Measurements from ENCODE around the gene LOXL1.
A peak's percentile ranks its signal among the peaks of the same experiment; 100 is the strongest.

The LOXL1 gene

GRCh38 chr15:73950479-73950830, 24.2 kb downstream of the LOXL1 start:
- Mint-ChIP-seq H3K27ac (ENCODE audit: low read depth) (no peak overlapping the region), H3K4me3 (no peak overlapping the region), H3K27me3 (no peaks in the 10 kb centered on the region), H3K4me1 (peaks cover 9% of the 10 kb centered on the region), H3K36me3 (ENCODE audit: insufficient read depth) (peaks cover 2% of the 10 kb centered on the region), H3K9me3 (no peaks in the 10 kb centered on the region)
- ATAC-seq (replicated peaks; ENCODE audit: extremely low read depth, poor library complexity, severe bottlenecking) (no peak), DNase-seq (ENCODE audit: low spot score in 2 of 2) (no peak)

DNA sequence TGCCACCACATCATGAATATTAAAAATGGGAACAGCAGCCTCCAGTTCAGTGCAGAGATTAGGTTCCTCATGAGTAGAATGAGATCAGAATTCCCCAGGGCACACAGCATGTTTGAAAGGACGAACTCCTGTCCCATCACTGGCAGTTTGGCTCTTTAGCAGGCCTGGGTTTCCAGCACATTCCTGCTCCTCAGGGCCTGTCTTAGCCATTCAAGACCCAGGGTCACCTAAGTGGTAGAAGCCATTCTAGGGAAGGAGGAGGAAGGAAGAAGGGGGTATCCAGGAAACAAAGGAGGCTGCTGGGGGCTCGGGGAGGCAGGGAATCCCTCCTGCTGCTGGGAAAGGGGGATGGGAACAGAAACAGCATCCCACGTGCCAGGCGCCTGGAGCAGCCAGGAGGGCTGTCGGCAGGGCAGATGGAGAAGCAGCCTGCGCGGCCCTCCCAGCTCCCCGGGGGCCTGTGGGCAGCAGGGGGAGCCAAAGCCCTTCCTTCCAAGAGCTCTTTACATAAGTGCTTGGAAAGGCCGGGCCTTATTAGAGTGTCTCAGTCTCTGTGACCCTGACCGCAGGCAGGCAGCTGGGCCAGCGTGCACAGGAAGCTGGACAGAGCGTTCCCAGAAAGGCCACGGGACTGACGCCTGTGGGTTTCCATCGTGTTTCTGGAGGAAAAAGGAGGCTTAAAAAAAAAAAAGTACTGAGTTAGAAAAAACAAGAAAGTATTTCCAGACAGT, 24.7 kb downstream of the LOXL1 start:
- H3K27ac Mint-ChIP-seq (ENCODE audit: low read depth): peak overlapping the region; percentile 52
- H3K27me3 Mint-ChIP-seq: no peaks in the 10 kb centered on the region
- ATAC-seq (replicated peaks; ENCODE audit: extremely low read depth, poor library complexity, severe bottlenecking) (peak; percentile 76), DNase-seq (ENCODE audit: low spot score in 2 of 2) (peak; percentile 47 to 54)
- no peaks in the 10 kb centered on the region for H3K9me3 Mint-ChIP-seq
- peaks cover 9% of the 10 kb centered on the region for H3K4me1 Mint-ChIP-seq
- no peak overlapping the region for H3K4me3 Mint-ChIP-seq
- peaks cover 2% of the 10 kb centered on the region for H3K36me3 Mint-ChIP-seq (ENCODE audit: insufficient read depth)

DNA sequence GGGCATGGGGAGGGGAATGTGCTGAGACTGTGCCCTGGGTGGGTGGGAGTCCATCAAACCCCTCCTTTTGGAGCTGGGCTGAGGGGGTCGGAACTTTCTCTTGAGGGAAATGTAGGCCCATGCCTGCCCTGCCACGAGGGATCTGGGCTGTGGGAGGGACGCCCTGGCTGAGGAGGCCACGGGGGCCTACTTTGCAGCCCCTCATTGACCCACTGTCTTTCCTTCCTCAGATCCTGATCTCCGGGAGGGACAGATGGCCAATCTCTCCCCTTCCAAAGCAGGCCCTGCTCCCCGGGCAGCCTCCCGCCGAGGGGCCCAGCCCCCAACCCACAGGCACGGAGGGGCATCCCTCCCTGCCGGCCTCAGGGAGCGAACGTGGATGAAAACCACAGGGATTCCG, 25.3 kb downstream of the LOXL1 start:
- DNase-seq (ENCODE audit: low spot score in 2 of 2) (no peak), ATAC-seq (replicated peaks; ENCODE audit: extremely low read depth, poor library complexity, severe bottlenecking) (no peak)
- H3K36me3 Mint-ChIP-seq (ENCODE audit: insufficient read depth): peaks cover 2% of the 10 kb centered on the region
- no peaks in the 10 kb centered on the region for H3K9me3 Mint-ChIP-seq
- H3K27me3 Mint-ChIP-seq: no peaks in the 10 kb centered on the region
- no peak overlapping the region for H3K4me3 Mint-ChIP-seq
- H3K4me1 Mint-ChIP-seq: peaks cover 9% of the 10 kb centered on the region
- peak overlapping the region; percentile 52 for H3K27ac Mint-ChIP-seq (ENCODE audit: low read depth)

DNA sequence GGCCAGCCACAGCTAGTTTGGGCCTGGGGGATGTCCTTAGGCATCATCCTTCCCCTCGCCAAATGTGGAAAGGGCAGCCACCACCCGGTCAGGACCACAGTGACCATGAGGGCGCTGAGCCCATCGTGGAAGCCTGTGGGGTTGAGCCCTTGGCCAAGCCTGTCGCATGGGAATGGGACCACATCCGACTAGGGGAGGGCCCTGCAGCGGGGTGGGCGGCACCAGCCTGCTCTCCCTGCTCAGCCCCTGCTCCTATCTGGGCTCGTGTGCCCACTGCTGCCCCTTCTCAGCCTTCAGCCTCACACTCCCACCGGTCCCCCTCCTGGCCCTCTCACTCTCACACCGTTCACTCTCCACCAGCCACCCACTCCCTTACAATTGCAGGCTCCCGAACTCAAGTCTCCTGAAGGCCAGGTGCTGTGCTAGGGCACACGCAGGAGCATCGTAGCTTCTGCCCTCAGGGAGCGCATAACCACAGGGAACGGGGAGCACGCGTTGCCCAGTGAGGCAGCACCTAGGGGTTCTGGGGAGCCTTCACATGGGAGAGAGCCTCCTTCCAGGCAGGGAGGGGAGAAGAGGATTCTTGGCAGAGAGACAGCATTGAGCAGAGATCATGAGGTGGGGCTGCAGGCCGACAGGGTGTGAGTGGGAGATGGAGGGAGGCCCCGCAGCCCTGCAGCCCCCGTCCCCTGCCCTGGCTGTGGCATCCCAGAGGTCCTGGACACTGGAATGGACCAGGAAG, 26.1 kb downstream of the LOXL1 start:
- H3K27me3 Mint-ChIP-seq: no peaks in the 10 kb centered on the region
- H3K4me1 Mint-ChIP-seq: peaks cover 9% of the 10 kb centered on the region
- H3K9me3 Mint-ChIP-seq: no peaks in the 10 kb centered on the region
- H3K4me3 Mint-ChIP-seq: no peak overlapping the region
- peak overlapping the region; percentile 56 for H3K27ac Mint-ChIP-seq (ENCODE audit: low read depth)
- peaks cover 2% of the 10 kb centered on the region for H3K36me3 Mint-ChIP-seq (ENCODE audit: insufficient read depth)
- ATAC-seq (replicated peaks; ENCODE audit: extremely low read depth, poor library complexity, severe bottlenecking) (no peak), DNase-seq (ENCODE audit: low spot score in 2 of 2) (no peak)

- H3K27ac Mint-ChIP-seq (ENCODE audit: low read depth): peak overlapping the region; percentile 56
Measured at GRCh38 chr15:73952913-73953750, 26.9 kb downstream of the LOXL1 start.

GRCh38 chr15:73954188-73955145, 28.2 kb downstream of the LOXL1 start:
- Mint-ChIP-seq H3K36me3 (ENCODE audit: insufficient read depth) (no peaks in the 10 kb centered on the region), H3K4me3 (no peak overlapping the region), H3K4me1 (peaks cover 23% of the 10 kb centered on the region), H3K9me3 (no peaks in the 10 kb centered on the region), H3K27me3 (no peaks in the 10 kb centered on the region), H3K27ac (ENCODE audit: low read depth) (no peak overlapping the region)
- DNase-seq (ENCODE audit: low spot score in 2 of 2): no peak
- no peak for ATAC-seq (replicated peaks; ENCODE audit: extremely low read depth, poor library complexity, severe bottlenecking)

More at GRCh38 chr15:73952913-73953750, 26.9 kb downstream of the LOXL1 start:
- no peaks in the 10 kb centered on the region for H3K9me3 Mint-ChIP-seq
- ATAC-seq (replicated peaks; ENCODE audit: extremely low read depth, poor library complexity, severe bottlenecking): no peak
- H3K36me3 Mint-ChIP-seq (ENCODE audit: insufficient read depth): no peaks in the 10 kb centered on the region
- no peak overlapping the region for H3K4me3 Mint-ChIP-seq
- no peak for DNase-seq (ENCODE audit: low spot score in 2 of 2)
- H3K27me3 Mint-ChIP-seq: no peaks in the 10 kb centered on the region
- peaks cover 13% of the 10 kb centered on the region for H3K4me1 Mint-ChIP-seq

- H3K9me3 Mint-ChIP-seq: no peaks in the 10 kb centered on the region
- DNase-seq (ENCODE audit: low spot score in 2 of 2): no peak
Measured at GRCh38 chr15:73955326-73955725, 29.1 kb downstream of the LOXL1 start.

DNA sequence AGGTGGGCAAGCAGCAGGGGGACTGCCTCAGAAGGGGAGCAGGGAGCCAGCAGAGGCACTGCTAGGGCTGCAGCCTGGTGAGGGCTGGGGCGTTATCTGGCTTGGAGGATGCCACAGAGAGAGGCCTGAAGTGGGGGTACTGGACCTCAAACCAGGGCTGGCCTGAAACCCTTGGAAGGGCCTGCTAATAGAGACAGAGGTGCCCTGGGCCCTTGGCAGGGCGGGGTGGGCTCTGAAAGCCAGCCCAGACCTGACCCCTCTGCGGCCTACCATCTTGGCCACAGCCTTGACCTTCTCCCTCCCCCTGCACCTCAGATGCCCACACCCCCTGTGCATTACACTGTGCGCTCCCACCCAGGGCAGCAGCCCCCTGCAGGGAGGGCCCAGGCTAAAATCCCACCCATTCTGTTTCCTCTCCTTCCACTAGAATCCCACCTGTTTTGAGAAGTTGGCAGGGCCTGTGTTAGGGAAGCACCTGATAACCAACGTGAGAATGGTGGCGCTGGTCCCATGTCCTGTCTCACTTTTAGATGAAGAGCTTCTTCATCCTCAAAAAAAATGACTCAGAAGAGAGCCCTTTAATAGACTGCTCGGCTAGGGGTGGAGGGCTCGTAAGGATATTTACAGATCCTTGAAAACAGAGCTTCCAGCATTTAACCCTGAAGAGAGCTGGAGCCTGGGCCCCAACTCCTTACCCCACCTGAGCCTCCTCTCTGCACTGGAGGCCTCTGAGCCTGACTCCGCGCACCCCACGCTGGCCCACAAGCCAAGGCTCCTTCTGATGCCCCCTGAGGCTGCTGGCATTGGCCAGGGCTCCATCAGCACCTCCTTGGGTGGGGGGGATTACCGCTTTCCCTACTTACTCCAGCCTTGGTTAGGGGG, 29.8 kb downstream of the LOXL1 start:
- Mint-ChIP-seq H3K4me1 (peaks cover 21% of the 10 kb centered on the region), H3K36me3 (ENCODE audit: insufficient read depth) (no peaks in the 10 kb centered on the region), H3K27me3 (no peaks in the 10 kb centered on the region), H3K9me3 (no peaks in the 10 kb centered on the region), H3K27ac (ENCODE audit: low read depth) (no peak overlapping the region), H3K4me3 (no peak overlapping the region)
- DNase-seq (ENCODE audit: low spot score in 2 of 2): no peak
- no peak for ATAC-seq (replicated peaks; ENCODE audit: extremely low read depth, poor library complexity, severe bottlenecking)

More at GRCh38 chr15:73955326-73955725, 29.1 kb downstream of the LOXL1 start:
- Mint-ChIP-seq H3K36me3 (ENCODE audit: insufficient read depth) (no peaks in the 10 kb centered on the region), H3K27ac (ENCODE audit: low read depth) (no peak overlapping the region), H3K4me1 (peaks cover 26% of the 10 kb centered on the region), H3K27me3 (no peaks in the 10 kb centered on the region), H3K4me3 (no peak overlapping the region)
- ATAC-seq (replicated peaks; ENCODE audit: extremely low read depth, poor library complexity, severe bottlenecking): no peak

- no peaks in the 10 kb centered on the region for H3K9me3 Mint-ChIP-seq
- no peaks in the 10 kb centered on the region for H3K36me3 Mint-ChIP-seq (ENCODE audit: insufficient read depth)
- H3K27ac Mint-ChIP-seq (ENCODE audit: low read depth): peak overlapping the region; percentile 32
- H3K27me3 Mint-ChIP-seq: no peaks in the 10 kb centered on the region
- H3K4me1 Mint-ChIP-seq: peaks cover 17% of the 10 kb centered on the region
- no peak for DNase-seq (ENCODE audit: low spot score in 2 of 2)
- ATAC-seq (replicated peaks; ENCODE audit: extremely low read depth, poor library complexity, severe bottlenecking): no peak
- H3K4me3 Mint-ChIP-seq: no peak overlapping the region
Measured at GRCh38 chr15:73956743-73957135, 30.5 kb downstream of the LOXL1 start.

DNA sequence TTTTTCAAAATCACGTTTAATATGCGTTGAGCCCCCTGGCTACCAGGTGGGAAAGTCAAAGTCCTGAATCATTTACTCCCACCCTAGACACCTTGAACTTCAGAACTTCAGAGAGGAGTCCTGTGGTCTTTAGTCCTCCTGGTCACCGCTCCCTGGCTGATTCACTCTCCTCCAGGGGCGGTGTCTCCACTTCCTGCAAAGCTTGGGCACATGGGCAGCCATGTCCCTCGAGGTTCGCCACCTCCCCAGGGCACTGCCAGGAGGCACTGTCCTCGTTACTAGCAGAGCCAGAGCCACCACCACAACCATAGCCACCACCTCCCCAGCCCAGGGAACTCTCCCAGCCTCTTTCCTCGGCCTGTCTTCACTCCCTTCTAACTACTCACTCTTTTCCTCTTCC, 31.0 kb downstream of the LOXL1 start:
- ATAC-seq (replicated peaks; ENCODE audit: extremely low read depth, poor library complexity, severe bottlenecking) (no peak), DNase-seq (ENCODE audit: low spot score in 2 of 2) (no peak)
- no peak overlapping the region for H3K4me3 Mint-ChIP-seq
- peaks cover 17% of the 10 kb centered on the region for H3K4me1 Mint-ChIP-seq
- H3K27ac Mint-ChIP-seq (ENCODE audit: low read depth): peak overlapping the region; percentile 32
- H3K27me3 Mint-ChIP-seq: no peaks in the 10 kb centered on the region
- no peaks in the 10 kb centered on the region for H3K9me3 Mint-ChIP-seq
- no peaks in the 10 kb centered on the region for H3K36me3 Mint-ChIP-seq (ENCODE audit: insufficient read depth)

DNA sequence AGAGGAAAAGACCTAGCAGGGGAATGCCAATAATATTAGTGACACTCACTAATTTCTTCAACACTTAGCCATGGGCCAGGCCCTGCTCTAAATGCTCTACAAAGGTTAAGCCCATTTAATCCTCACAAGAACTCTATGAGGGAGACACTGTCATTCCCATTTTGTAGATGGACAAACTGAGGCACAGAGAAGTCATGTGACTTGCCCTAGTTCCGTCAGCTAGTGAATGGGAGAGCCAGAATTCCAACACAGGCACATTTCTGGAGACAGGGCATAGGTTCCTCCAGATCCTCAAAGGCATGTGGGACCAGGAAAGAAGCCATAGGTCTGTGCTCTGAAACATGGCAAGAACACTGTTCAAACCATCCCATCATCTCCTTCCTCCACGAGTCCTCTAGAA, 31.5 kb downstream of the LOXL1 start:
- no peaks in the 10 kb centered on the region for H3K36me3 Mint-ChIP-seq (ENCODE audit: insufficient read depth)
- DNase-seq (ENCODE audit: low spot score in 2 of 2) (no peak), ATAC-seq (replicated peaks; ENCODE audit: extremely low read depth, poor library complexity, severe bottlenecking) (no peak)
- no peaks in the 10 kb centered on the region for H3K9me3 Mint-ChIP-seq
- peaks cover 17% of the 10 kb centered on the region for H3K4me1 Mint-ChIP-seq
- no peak overlapping the region for H3K27ac Mint-ChIP-seq (ENCODE audit: low read depth)
- no peak overlapping the region for H3K4me3 Mint-ChIP-seq
- H3K27me3 Mint-ChIP-seq: no peaks in the 10 kb centered on the region

All from central memory CD8-positive, alpha-beta T cell (primary cell).